Ascending aorta (tissue), 2 donors: Measurements from ENCODE around the gene NDUFAF8. TPM values are rescaled to one million over a fixed set of nuclear protein-coding genes. Genes with fewer than 3 reads are reported as not detected.
A peak's percentile ranks its signal among the peaks of the same experiment; 100 is the strongest.

Source experiments
- DNase-seq, 2 donors: peaks; one replicate each; pipeline ENCODE4 v3.0.0-alpha.2; 2019; ENCODE audit warnings: low spot score in 2 of 2
- H3K27ac ChIP-seq, 2 donors: fragments of 200-600 bp; sonication (generic); one replicate each; pipeline ENCODE4 v1.5.1; 2016 to 2017; ENCODE audit warnings: mild to moderate bottlenecking in 1 of 2
- H3K27me3 ChIP-seq: fragments of 200-600 bp; sonication (generic); one replicate; pipeline ENCODE4 v1.5.1; 2017
- H3K36me3 ChIP-seq, 2 donors: fragments of 200-600 bp; sonication (generic); one replicate each; pipeline ENCODE4 v1.5.1; 2016
- H3K4me1 ChIP-seq, 2 donors: fragments of 200-600 bp; sonication (generic); one replicate each; pipeline ENCODE4 v1.5.1; 2016 to 2017; ENCODE audit warnings: mild to moderate bottlenecking in 1 of 2
- H3K4me3 ChIP-seq, 2 donors: fragments of 200-600 bp; sonication (generic); one replicate each; pipeline ENCODE4 v1.5.1; 2016 to 2017; ENCODE audit warnings: mild to moderate bottlenecking in 1 of 2
- H3K9me3 ChIP-seq, 2 donors: fragments of 200-600 bp; sonication (generic); one replicate each; pipeline ENCODE4 v1.5.1; 2016
- CTCF ChIP-seq, 3 experiments: fragments of 200-600 bp in 2 of 3; fragments of 450-650 bp in 1 of 3; sonication (generic) in 2 of 3; IDR thresholded peaks; one replicate each; pipeline ENCODE4 v1.5.1; 2016 to 2019; ENCODE audit warnings: antibody characterized with exemption in 3 of 3, mild to moderate bottlenecking in 1 of 3, moderate library complexity in 1 of 3
- intact Hi-C: fragments of 100-400 bp; cut with DNase I; formaldehyde crosslinking; loops from one replicate; pipeline ENCODE4 v1.15.1; 2023
- total RNA-seq: library from RNA; depleted of rRNA; stranded (reverse); fragments of >200 nt; gene quantifications from one replicate; pipeline ENCODE4 v1.1.0, GENCODE V29; 2016

NDUFAF8 gene
- total RNA-seq, 1 donor from 2014 or later: 6.5 TPM

- Histone ChIP-seq H3K27me3 (no peaks in the 10 kb centered on the region), H3K27ac (no peak overlapping the region), H3K9me3 (no peaks in the 10 kb centered on the region), H3K36me3 (peaks cover 8 to 10% of the 10 kb centered on the region in 2 donors), H3K4me3 (no peak overlapping the region), H3K4me1 (no peaks in the 10 kb centered on the region)
- intact Hi-C loops: no loop called here
- no peak for DNase-seq
- no peak for TF ChIP-seq CTCF (IDR thresholded peaks at IDR 0.05)
Observed at GRCh38 chr17:81199482-81199830, 39.7 kb upstream of the NDUFAF8 start.

- Histone ChIP-seq H3K27ac (no peak overlapping the region), H3K4me3 (no peak overlapping the region), H3K9me3 (no peaks in the 10 kb centered on the region), H3K36me3 (peaks cover 8 to 10% of the 10 kb centered on the region in 2 donors), H3K4me1 (no peaks in the 10 kb centered on the region), H3K27me3 (no peaks in the 10 kb centered on the region)
- DNase-seq: no peak
- intact Hi-C loops: no loop called here
- TF ChIP-seq CTCF (IDR thresholded peaks at IDR 0.05): no peak
Observed at GRCh38 chr17:81200201-81200600, 38.9 kb upstream of the NDUFAF8 start.

GRCh38 chr17:81200695-81201580 is 38.2 kb upstream of the NDUFAF8 start:
- Histone ChIP-seq H3K9me3 (no peaks in the 10 kb centered on the region), H3K27me3 (no peaks in the 10 kb centered on the region), H3K4me3 (no peak overlapping the region), H3K27ac (no peak overlapping the region), H3K4me1 (no peaks in the 10 kb centered on the region), H3K36me3 (peaks cover 8 to 10% of the 10 kb centered on the region in 2 donors)
- TF ChIP-seq CTCF (IDR thresholded peaks at IDR 0.05): peak in 2 of 3 experiments; percentile 33 to 49
- no peak for DNase-seq
- intact Hi-C loops: no loop called here

GRCh38 chr17:81202318-81202717 is 36.8 kb upstream of the NDUFAF8 start:
- Histone ChIP-seq H3K4me3 (no peak overlapping the region), H3K9me3 (no peaks in the 10 kb centered on the region), H3K27me3 (no peaks in the 10 kb centered on the region), H3K36me3 (peaks cover 3 to 10% of the 10 kb centered on the region in 2 donors), H3K27ac (no peak overlapping the region), H3K4me1 (no peaks in the 10 kb centered on the region)
- no peak for DNase-seq
- TF ChIP-seq CTCF (IDR thresholded peaks at IDR 0.05): no peak
- intact Hi-C loops: no loop called here

GRCh38 chr17:81203136-81203535 is 36.0 kb upstream of the NDUFAF8 start:
- no peak for DNase-seq
- Histone ChIP-seq H3K27ac (no peak overlapping the region), H3K36me3 (peaks cover under 1 to 10% of the 10 kb centered on the region in 2 donors), H3K27me3 (no peaks in the 10 kb centered on the region), H3K9me3 (no peaks in the 10 kb centered on the region), H3K4me3 (no peak overlapping the region), H3K4me1 (no peaks in the 10 kb centered on the region)
- TF ChIP-seq CTCF (IDR thresholded peaks at IDR 0.05): no peak
- intact Hi-C loops: no loop called here
